Activated CD4-positive, CD25-positive, alpha-beta regulatory T cell (primary cell): ENCODE results near the gene ABHD17A.
"Not testable (repeated sequence)": the region's sequence is repeated elsewhere in the genome, so short reads cannot be mapped to it uniquely, and the experiment has no call there.

ENCODE experiments used
- DNase-seq, 4 experiments: peaks; one replicate each; lab custom pipeline; 2025; lab: John Stamatoyannopoulos, UW

ABHD17A gene

DNA sequence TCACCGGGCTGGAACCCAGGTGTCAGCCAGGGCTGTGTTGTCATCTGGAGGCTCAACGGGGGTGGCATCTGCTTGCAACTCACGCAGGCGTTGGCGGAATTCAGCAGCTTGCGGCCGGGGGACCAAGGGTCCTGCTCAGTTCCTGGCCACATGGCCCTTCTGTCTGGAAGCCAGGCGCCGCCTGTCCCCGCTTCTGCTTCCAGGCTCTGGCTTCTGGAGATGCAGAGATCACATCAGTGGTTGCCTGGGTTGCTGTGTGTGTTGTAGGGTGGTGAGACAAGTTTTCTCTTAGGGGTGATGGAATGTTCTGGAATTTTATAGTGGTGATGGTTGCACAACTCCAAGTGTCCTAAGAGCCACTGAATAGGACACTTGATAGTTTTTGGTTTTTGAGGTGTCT lies 24.9 kb upstream of the ABHD17A start:
- no peak for DNase-seq

- no peak for DNase-seq
Observed at GRCh38 chr19:1909761-1910080, 24.4 kb upstream of the ABHD17A start.

DNA sequence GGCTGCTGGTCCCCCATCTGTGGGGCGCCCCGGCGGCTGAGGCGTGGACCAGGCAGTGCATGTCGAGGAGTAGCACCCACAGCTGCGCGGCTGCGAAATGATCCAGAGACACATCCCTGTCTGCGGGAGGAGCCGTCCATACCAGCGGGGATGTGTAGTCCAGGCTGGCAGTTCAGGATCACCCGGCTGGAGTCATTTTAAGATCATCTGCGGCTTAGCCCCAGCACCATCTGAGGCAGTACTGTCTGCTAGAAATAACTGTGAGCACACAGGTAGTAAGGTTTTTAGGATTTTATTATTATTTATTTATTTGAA lies 23.0 kb upstream of the ABHD17A start:
- DNase-seq: no peak

DNA sequence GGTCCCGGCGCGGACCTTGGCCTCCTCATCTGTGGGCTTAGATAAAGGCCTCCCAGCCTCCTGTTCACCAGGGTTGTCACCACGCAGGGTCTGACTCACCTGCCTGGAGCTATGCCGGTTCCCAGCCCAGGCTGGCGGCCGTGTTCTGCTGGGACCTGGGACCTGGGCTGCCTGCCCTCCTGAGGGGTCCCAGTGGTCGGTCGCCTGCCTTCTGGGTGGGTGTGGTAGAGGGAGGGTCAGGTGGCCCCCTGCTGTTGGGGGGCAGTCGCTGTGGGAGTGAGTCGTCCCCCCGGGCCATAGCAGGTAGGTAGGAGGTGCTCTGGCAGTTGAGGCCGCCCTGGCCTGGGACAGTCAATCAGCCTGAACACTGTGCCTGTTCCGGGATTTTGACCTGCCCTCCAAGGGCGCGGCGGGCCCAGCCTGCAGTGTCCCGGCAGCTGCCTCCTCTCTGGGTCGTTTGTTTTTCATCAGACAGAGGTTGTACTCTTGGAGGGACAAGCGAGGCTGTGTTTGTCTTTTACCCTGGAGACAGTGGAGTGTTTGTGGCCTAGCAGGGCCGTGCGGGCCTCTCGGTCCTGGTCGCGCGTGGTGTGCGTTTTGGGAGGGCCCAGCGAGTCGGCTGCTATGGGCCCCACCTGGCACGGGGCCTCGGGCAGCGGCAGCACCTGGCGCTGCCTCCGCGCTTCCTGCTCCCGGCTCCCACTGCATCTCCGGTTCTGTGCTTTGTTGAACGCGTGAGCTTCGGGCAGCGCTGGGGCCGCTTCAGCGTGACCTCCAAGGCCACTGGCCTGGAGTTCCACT lies 22.5 kb upstream of the ABHD17A start:
- no peak for DNase-seq

GRCh38 chr19:1906985-1907562 lies 21.8 kb upstream of the ABHD17A start:
- no peak for DNase-seq

GRCh38 chr19:1905863-1906375 lies 20.6 kb upstream of the ABHD17A start:
- DNase-seq: no peak

DNA sequence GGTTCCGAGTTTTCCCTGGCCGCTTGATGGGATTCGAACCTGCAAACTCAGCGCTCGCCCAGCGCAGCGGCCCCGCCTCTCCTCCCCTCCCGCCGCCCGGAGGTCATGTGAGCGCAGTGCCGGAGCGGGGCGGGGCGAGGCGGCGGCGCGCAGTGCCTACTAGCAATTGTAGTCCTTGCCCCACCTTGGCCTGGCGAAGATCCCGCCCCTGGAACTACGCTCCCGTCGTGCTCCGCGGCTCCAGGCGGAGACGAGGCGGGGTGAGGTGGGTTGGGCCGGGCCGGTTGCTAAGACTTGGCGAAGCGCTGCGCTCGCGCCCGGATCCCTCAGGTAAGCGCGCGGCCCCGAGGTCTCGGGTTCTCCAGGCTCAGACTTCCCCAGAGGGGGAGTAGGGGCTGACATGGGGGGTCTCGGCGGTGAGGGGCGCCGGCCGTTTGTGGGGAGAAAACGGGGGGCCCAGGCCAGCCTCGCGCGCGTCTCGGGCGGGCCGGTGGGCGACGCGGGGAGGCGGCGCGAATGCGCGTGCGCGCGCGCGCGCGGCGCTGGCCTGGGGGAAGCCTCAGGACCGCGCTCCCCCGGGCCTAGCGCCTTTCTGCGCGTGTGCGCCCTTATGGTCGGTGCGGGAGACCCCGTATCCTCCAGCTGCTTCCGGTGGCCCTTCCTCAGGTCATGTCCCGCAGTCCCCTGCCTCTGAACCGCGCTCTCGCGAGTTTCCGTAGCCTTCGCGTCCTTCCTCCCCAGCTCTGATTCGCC lies 20.0 kb upstream of the ABHD17A start, which contains the start of the genes ADAT3 and SCAMP4:
TSS of gene ADAT3 (plus strand) at position 290 of the 753 bp plus-strand sequence. CDS start 6,649 bp downstream, outside the sequence.
TSS of gene SCAMP4 (plus strand) at position 290 of the 753 bp plus-strand sequence. CDS start 9,621 bp downstream, outside the sequence.
- DNase-seq: peak; percentile 93 to 99 (median 96)

DNA sequence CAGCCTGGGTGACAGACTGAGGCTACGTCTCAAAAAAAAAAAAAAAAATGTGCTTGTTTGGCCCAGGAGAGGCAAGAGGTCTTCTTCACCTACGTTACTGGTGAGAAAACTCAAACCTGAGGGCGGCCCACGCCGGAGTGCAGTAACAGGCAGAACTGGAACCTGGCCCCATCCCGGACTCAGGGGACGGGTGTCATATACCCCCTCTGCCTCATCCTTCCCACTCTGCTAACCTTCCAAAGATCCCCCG lies 19.5 kb upstream of the ABHD17A start:
- DNase-seq: no peak

GRCh38 chr19:1902923-1903322 lies 17.6 kb upstream of the ABHD17A start:
- DNase-seq: no peak

DNA sequence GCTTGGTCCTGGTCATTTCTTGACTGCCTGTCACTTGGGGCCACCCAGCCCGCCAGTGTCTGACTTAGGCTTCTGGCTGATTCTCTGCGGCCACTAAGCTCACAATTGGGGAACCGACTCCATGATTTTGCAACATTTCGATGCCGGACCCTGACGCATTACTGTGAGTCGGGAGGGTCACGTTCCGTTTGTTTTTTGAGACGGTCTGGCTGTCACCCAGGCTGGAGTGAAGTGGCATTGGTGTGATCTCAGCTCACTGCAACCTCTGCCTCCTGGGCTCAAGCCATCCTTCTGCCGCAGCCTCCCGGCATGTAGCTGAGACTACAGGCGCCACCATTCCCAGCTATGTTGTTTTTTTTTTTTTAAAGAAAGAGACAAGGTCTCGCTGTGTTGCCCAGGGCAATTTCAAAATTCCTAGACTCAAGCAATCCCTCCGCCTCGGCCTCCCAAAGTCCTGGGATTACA lies 16.7 kb upstream of the ABHD17A start:
- no peak for DNase-seq

DNA sequence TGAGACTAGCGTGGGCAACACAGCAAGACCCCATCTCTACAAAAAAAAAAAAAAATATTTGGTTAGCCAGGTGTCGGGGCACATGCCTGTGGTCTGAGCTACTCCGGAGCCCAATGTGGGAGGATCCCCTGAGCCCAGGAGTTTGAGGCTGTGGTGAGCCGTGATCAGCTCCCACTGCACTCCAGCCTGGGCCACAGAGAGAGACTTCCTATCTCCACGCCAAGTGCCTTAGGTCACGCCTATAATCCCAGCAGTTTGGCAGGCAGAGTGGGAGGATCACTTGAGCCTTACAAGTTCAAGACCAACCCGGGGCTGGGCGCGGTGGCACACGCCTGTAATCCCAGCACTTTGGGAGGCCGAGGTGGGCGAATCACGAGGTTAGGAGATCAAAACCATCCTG lies 11.2 kb upstream of the ABHD17A start:
- DNase-seq: no peak

- no peak for DNase-seq
Observed at GRCh38 chr19:1893791-1894190, 8.5 kb upstream of the ABHD17A start.

DNA sequence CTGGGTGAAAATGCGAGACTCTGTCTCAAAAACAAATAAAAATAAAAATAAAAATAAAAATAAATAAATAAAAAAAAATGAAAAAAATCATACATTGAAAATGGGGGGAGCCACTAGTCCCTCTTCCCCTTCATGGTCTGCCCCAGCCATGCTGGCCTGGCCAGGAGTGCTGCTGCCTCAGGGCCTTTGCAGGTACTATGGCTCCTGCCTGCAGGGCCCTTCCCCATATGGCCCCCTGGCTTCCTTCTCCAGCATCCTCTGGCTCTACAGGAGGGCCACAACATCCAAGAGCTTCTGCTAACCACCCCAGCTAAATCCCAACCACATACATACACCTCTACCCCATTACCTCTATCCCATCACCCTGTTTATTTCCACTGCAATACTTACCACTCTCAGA lies 4.6 kb upstream of the ABHD17A start:
- no peak for DNase-seq

- no peak for DNase-seq
Observed at GRCh38 chr19:1888385-1888784, 3.1 kb upstream of the ABHD17A start.

DNA sequence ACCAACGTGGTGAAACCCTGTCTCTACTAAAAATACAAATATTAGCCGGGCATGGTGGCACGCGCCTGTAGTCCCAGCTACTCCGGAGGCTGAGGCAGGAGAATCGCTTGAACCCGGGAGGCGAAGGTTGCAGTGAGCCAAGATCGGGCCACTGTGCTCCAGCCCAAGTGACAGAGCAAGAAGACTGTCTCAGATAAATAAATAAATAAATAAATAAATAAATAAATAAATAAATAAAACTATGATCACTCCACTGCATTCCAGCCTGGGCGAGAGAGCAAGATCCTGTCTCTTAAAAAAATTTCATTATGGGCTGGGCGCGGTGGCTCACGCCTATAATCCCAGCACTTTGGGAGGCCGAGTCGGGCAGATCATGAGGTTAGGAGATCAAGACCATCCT lies 1.1 kb upstream of the ABHD17A start:
- not testable (repeated sequence) for DNase-seq

DNA sequence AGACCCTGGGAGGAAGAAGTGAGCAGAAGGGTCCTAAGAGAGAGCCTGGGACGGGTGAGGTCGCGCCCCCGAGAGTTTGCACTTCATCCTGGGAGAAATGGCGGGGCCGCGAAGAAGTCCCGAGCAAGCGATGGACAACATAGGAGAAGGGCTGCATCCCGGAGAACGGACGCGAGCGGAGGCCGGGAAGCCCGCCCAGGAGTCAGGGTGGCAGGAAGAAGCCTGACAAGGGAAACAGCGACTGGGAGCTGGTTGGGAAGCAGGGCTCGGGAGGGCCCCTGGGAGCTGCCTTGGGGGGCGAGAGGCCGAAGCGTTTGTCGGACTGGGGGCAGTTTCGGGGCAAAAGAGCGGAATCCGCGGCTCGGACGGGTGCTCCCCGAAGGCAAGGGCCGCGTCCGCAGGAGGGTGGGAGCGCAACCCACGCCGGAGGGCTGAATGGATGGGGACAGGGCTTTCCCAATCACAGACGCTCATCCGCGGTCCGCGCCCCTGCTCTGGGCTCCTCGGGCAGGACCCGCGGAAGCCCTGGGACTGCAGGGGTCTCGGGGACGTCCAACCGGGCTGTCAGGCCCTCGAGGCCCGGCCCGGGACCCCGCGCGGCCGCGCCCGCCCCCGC lies 469 bp downstream of the ABHD17A start:
- DNase-seq: no peak

GRCh38 chr19:1884291-1884718 lies 991 bp downstream of the ABHD17A start:
- DNase-seq: no peak

DNA sequence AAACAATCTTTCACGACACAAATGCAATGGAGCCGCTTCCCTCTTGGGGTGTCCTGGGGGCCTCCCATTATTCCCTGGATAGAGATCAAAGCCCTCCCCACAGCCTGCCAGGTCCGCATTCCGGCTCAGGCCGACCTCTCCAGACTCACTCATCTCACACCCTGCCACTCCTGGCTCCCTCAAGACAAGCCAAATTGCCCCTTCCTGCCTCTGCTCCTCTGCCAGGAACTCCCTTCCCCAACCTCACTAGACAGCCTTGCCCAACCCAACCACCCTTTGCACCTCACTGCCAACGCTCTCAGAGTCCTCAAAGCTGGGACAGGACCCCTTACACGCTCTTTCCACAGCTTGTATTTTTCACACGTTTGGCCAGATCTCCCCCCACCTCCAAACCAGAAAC lies 1.5 kb downstream of the ABHD17A start:
- DNase-seq: no peak

DNA sequence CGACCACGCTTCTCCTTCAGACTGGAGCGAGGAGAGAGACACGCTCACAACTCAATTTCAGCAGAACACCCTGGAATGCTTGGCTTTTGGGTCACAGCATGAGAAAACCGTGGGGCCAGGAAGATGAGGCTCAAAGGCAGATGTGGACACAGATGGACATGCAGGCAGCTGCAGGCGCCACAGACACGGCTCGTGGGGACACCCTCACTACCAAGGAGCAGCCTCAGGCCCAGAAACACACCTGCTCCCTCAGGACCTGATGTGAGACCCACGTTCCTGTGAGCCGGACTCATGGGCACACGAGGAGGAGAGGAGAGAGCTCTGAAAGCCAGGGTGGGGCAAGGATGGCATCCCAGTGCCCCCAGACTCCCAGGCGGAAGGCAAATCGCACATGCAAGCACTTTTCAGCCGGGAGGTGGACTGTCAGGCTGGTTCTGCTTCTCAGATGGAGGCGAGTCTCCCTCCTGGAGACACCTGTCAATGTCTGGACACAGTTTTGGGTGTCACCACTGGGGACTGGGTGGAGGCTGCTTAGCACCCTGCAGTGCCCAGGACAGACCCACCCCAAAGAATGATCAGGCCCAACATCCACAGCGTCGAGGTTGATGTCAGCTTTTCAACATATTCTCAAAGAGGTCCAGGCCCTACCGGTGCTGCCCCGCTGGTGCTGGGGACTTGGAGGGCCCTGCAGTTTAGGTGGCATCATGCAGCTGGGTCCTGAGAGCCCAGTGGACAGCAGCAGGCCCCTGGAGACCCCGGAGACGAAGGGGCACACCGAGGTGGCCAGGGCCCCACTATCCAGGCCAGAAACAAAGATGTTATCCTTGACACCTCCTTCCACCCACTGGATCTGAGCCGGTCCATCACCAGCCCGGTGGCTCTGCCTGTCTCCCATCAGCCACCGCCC lies 2.3 kb downstream of the ABHD17A start:
- no peak for DNase-seq

DNA sequence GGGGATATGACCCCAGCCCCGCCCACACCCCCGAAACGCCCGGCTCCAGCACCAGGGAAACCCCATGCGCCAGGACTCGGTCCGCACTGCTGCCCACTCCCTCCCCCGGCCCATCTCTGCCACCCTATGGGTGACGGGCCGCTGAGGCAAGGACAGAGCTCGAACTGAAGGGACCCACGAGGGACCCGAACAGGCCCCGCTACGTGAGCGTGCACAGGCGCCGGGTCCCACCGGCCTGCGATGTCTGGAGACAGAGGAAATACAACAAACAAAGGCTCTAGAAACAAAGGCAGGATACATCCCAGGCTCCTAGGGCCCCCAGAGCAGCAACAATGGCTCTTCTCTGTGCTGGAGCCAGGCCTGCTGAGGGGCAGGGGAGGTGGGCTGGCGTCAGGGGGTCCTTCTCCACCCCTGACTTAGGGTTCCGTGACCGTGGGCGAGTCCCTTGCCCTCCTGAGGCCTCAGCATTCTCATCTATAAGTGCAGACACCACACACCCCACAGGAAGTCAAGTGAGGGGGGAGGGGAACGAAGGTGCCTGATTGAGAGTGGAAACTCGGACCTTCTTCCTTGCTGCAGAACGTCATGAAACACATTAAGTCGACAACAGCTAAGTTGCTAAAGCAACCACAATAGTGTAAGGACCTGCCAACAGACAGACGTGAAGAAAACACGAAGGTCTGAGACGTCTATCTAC lies 3.1 kb downstream of the ABHD17A start:
- peak in 3 of 4 experiments; percentile 25 to 46 (median 41) for DNase-seq
